Stimulated activated CD4-positive, alpha-beta T cell treated with anti-CD3 and anti-CD28 coated beads, Interleukin-1b, Interleukin-23, amount 100 ng/mL, for 1 hour (primary cell): Measurements from ENCODE around the gene STARD10.

Source experiments
- DNase-seq, 2 donors: peaks; one replicate each; pipeline ENCODE4 v3.0.0-alpha.2; 2020; ENCODE audit warnings: low read depth in 2 of 2

STARD10 gene

GRCh38 chr11:72780296-72781062 is 13.4 kb downstream of the STARD10 start:
- no peak for DNase-seq

GRCh38 chr11:72779495-72780128 is 14.2 kb downstream of the STARD10 start:
- no peak for DNase-seq

DNA sequence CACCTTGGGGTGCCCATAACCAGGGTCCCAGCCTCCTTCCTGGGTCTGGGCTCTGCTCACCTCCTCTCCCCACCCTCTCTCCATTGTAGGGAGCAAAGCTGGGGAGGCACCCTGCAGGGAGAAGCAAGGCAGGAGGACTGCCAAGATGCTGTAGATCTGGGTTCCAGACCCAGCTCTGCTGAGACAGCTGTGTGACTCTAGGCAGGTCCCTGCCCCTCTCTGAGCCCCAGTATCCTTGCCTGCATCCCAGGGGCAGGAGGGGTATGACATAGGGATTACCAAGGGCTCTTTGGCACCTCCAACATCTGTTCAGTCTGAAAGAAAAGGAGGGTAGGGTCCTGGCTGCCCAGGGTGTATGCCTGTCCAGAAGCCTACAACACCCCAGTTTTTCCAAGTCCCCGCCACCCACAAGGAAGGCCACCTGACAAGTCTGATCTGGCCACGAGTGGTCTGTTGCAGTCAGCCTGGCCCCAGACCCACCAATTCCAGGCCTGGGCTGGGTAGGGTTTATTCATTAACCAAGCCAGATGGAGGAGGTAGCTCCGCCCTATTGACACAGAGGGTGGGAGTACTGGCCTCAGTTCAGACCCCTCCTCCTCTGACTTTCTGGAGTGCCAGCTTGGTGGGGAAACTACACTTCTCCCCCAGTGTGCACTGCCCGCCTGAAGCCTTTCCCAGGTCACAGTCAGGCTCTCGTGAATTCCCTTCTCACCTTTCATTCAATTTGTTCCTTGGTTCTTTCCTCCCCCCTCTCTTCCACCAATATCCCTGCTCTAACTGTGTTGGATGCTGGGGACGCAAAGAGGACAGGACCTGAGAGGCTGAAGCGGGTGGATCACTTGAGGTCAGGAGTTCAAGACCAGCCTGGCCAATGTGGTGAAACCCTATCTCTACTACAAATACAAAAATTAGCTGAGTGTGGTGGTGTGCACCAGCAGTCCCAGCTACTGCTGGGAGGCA is 15.0 kb downstream of the STARD10 start:
- DNase-seq = no peak

DNA sequence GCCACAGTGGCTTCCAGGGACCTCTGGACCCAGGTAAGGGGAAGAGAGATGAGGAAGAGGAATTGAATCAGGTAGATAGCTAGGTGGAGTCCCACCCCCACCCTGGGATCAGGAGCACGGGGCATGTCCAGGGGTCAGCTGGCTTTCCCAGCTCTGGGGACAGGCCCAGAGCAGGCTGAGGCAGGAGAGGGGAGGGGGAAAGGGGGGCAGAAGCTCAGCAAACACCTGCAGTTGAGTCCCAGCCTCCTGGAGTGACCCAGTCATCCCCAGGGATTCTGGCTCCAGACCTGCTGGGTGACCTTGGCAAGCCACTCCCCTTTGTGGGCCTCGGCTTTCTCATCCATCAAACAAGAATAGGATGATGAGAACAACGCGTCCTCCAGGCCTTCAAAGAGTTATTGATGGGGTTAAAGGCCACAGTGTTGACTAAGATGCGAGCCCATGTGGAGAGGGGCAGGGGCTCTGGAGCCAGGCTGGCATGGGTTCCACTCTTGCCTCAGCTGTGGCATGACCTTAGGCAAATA is 16.0 kb downstream of the STARD10 start:
- DNase-seq = no peak

DNA sequence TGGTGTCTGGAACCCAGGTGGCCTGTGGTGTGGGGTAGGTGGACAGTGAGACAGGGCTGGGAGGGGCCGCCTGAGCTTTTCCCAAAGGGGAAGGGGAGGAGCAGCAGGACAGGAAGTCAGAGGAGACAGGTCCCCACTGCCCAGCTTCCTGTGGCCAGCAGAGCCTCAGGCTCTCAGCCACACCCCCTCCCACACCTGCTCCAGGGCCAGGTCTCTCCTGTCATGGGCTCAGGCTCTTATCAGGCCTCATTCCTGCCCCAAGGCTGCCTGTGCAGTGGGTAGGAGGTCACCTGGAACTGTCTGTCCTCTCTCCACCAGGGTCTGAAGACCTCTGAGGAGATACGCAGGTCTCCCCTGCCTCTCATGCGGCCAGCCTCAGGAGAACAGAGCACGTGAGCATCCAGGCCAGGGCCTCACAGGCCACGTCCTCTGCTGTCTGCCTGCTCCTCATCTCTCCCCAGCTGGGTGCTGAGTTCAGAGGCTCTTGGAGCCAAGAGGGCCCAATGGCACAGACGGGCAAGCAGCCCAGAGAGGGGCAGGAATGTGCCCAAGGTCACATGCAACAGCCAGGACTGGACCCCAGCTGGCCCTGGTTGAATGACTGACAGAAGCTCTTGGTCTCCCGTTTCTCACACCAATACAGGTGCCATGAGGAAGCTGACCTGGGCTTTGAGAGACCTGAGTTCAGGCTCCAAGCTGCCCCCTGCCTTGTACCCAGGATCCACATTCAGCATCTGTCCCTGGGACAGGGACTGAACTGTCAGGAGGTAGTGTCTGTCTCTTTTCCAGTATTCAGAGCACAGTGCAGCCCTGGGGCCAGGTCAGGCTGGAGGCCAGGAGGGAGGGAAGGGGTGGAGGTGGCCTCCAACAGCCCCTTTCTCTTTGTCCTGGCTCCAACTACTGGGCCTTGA is 16.7 kb downstream of the STARD10 start:
- DNase-seq = no peak

DNA sequence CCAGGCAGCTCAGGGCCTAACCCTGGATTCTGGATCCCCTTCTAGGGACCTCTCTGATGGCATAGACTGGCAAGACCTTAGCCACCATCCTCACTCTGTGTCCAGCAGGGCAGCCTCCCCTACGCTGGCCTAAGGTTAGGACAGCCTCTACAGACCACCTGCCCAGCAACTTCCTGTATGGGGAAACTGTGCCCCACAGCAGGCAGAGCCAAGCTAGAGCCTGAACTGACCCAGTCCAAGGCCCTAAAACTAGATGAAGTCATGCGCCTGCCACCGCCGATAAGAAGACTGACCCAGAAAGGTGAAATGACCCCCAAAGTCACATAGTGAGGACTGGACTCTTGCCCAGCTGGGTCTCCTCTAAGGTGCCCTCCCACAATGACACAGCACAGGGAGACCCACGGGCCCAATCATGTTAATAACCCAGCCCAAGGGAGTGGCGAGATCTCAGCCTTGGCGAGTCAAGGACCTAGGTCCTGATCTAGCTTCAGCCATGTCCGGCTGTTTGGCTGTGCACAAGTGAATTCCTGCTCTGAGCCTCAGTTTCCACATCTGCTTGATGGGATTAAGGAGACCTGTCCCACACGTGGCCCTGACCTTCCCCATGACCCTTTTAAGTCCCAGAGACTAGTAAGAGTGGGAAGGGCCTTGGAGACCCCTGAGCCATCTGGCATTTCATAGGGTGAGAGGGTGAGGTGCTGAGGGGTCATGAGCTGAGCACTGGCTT is 17.6 kb downstream of the STARD10 start:
- no peak for DNase-seq

GRCh38 chr11:72775288-72776110 is 18.3 kb downstream of the STARD10 start:
- DNase-seq = no peak

DNA sequence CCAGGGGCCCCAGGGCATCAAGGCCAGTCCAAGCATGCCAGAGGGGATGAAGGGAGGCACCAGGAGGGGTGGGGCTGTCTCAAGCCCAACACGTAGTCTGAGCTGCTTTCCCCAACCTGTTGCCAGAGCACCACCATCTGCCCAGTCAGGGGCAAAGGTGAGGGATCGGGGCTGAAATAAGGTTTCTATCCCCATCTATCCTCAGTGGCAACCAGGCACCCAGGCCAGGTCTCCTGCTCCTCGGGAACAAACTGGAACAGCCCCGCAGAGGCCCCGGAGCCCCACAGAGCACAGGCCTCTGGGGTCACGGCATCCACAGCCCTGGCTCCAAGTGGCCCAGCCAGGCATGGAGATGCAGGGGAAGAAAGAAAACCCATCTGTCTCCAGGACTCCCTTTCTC is 19.3 kb downstream of the STARD10 start:
- DNase-seq = no peak

DNA sequence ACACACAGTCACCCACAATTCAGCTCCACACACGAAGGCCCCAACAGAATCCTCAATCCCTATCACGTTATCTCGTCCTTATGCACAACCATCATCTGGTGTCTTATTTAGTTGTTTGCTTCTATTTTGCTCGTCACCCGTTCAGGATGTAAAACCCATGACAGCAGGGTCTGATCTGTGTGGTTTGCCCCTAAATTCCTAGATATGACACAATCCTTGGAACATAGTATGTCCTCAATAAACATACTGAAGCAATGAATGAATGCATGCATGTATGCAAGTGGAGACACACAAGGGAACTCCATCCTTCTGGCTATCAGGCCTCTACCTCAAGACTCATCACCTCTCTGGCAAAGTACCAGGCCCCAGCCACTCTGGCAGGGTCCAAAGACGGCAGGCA is 20.2 kb downstream of the STARD10 start:
- DNase-seq = no peak

- no peak for DNase-seq
Measured at GRCh38 chr11:72773291-72773690, 20.6 kb downstream of the STARD10 start.

GRCh38 chr11:72772059-72772458 is 21.8 kb downstream of the STARD10 start:
- DNase-seq = no peak

DNA sequence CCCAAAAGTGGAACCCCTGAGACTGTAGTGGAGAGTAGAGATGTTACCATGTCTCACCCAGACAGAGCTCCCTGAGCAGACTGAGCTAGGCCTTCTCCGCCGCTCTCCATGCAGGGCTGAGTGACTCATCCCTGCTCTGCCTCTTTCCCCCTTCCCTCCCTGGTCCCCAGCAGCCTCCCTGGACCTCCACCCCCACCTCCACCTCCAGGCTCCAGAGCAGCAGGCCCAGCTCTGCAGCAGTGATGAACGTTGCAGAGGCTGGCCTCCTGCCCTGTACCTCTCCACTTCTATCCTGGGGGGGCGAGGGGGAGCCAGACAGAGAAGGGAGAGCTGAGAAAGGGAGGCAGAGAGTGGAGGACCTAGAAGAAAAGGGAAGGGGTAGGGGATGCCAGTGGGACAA is 22.3 kb downstream of the STARD10 start:
- DNase-seq = no peak

- DNase-seq = no peak
Measured at GRCh38 chr11:72770799-72771198, 23.0 kb downstream of the STARD10 start.

GRCh38 chr11:72769680-72770079 is 24.2 kb downstream of the STARD10 start:
- no peak for DNase-seq

GRCh38 chr11:72768581-72768980 is 25.3 kb downstream of the STARD10 start:
- DNase-seq = no peak

DNA sequence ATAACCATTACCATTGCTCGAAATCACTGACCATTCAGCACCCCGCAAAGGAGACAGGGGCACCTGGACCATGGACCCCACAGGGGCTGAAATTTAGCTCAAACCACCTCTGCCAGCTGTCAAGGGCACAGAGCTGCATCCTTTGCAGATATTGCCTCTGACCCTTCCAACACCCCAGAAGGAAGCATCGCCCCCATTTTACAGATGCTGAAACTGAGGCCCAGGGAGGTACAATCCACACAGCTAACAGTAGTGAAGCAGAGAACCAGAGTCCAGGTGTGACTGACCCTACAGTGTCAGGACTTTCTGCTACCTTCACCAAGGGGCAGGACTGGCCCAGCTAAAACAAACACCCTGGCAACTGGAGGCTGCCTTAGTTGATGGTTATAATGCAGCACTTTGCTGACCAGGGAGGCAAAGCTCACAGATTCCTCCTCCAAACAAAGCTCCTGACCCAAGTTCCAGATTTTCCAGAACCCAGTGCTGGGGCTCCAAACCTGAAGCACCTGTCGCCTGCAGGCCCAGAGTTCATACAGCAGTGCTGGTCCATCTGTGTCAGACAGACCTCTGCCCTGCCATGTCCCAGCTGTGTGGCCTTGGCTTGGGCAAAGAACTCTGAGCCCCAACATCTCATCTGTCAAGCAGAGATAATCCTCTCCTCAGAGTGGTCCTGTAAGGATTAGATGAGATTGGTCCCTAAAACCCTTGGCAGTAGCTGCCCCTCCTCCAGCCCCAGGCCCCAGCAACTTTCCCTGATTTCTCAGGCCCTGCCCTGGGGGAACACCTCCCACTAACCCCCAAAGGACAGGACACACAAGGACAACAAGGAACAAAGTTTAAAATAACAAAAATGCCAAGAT is 26.4 kb downstream of the STARD10 start:
- DNase-seq = no peak

DNA sequence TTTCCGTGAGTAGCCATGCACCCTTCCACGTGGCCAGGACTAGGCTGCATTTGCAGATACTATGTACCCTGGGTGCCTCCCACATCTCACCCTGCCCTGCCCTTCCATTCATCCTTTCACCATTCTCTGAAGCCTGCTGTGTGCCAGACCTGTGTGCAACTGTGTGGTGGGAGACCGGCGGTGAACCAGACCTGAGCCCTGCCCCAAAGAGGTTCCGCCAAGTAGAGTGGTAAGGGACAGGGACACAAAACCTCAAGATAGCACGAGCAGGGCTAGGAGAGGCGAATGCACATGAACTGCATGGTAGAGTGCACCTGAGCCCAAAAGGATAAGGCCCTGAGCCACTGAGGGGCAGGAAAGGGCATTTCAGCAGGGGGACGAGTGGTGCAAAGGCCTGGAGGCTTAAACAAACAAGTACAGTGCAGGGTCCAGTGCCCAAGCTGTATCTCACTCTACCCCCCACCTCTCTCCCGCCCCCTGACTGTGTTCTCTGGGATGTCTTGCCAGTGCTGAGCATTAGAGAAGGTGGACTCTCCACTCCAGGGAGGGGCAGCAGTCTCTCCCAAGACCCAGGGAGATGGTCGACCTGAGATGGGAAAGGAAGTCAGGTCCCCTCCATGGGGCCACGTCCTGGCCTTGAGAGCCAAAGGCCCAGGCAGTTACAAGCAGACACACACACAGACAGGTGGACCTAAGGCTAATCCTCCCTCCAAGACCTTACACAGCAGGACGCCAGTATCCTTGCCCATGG is 27.5 kb downstream of the STARD10 start:
- no peak for DNase-seq

GRCh38 chr11:72764503-72764902 is 29.3 kb downstream of the STARD10 start:
- DNase-seq = no peak
